Left colon (tissue), 2 donors: ENCODE data around the gene CFAP46. TPM values are rescaled to one million over a fixed set of nuclear protein-coding genes. Genes with fewer than 3 reads are reported as not detected.
"Not testable (repeated sequence)": the region's sequence is repeated elsewhere in the genome, so short reads cannot be mapped to it uniquely, and the experiment has no call there.

ENCODE experiments used
- ATAC-seq: fragments of 200-7000 bp; cut with Tn5 transposase; one replicate; pipeline ENCODE4 v1.9.1; 2020; ENCODE audit warnings: mild to moderate bottlenecking, moderate library complexity
- DNase-seq, 2 donors: peaks; one replicate each; pipeline ENCODE4 v3.0.0-alpha.2; 2020
- intact Hi-C, 2 donors: fragments of 100-400 bp; cut with DNase I in 1 of 2; cut with micrococcal nuclease in 1 of 2; formaldehyde crosslinking; loops; one replicate each; pipeline versions ENCODE4 v1.11.2 to v1.14.0; 2022; cut with DNase I, micrococcal nuclease
- total RNA-seq, 2 donors: library from RNA; stranded (reverse); fragmentation: NEBNext Ultra II Directional; extraction: Animal tissue kit (Norgen Biotek cat#: 25700); gene quantifications; one replicate each; pipeline ENCODE4 v1.2.1, GENCODE V29; 2021
- donor health status: DM: no; HTN: no; CAD: no.
- donor health status: DM: yes; HTN: yes; CAD: no.

The CFAP46 gene
- total RNA-seq, 2 donors from 2014 or later = 0.37 TPM; not detected in 1

- intact Hi-C loops = no loop called here
- ATAC-seq (no peak), DNase-seq (peak in 1 of 2 donors; percentile 10)
Measured at GRCh38 chr10:132897516-132898381, 44.6 kb downstream of the CFAP46 start.

DNA sequence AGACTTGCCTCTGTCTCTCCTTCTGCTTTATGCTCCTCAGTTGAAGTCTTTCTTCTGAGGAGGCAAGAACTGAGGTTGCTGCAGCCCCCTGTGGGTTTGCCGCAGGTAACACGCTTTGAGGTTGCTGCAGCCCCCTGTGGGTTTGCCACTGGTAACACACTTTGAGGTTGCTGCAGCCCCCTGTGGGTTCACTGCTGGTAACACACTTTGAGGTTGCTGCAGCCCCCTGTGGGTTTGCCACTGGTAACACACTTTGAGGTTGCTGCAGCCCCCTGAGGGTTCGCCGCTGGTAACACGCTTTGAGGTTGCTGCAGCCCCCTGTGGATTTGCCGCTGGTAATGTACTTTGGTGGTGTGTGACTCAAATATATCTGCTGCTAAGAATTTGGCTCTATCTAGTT lies 48.6 kb downstream of the CFAP46 start:
- intact Hi-C loops, ATAC-seq: not testable (repeated sequence)
- peak in 1 of 2 donors; percentile 10 for DNase-seq

- DNase-seq (peak in 1 of 2 donors; percentile 19), ATAC-seq (no peak)
- intact Hi-C loops = no loop called here
Measured at GRCh38 chr10:132893090-132893489, 49.3 kb downstream of the CFAP46 start.

DNA sequence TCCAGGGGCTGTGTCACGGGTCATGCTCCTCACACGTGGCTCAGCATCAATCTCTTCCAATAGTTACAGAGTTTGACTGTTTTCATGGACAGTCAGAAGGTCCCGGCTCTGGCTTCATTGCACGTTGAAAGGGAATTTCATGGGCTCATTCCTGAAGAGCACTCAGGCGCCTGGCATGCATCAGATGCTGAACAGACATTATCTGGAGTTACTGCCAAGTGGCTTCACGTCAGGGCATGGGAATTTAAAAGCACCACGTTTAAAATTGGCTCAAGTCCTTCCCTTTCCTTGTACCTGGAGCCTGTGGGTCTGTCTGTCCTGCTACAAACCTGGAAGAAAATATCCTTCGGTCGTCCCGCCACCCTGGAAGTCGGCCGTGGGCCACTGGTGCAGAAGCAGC lies 50.4 kb downstream of the CFAP46 start:
- DNase-seq = peak in 1 of 2 donors; percentile 26
- no peak for ATAC-seq

DNA sequence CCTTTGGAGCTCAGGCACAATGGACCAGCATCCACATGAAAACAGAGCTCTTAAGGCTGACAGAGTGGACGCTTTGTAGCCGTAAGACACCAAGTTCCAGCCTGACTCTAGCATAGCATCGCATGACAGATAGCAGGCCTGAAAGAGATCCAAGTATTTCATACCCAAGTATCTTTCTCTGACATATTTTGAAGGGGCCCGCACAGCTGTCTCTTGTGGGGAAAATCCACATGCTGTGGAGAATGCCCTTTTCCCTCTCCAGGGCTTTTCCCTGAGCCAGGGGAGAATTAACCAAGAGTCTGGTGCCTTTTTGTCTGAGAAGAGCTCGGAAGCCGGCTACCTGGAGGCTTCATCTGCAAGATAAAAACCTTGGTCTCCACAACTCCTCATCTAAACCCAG lies 51.0 kb downstream of the CFAP46 start:
- ATAC-seq (no peak), DNase-seq (peak in 1 of 2 donors; percentile 10)
- intact Hi-C loops = no loop called here

More for the DNA sequence above, 50.4 kb downstream of the CFAP46 start:
- intact Hi-C loops = no loop called here

DNA sequence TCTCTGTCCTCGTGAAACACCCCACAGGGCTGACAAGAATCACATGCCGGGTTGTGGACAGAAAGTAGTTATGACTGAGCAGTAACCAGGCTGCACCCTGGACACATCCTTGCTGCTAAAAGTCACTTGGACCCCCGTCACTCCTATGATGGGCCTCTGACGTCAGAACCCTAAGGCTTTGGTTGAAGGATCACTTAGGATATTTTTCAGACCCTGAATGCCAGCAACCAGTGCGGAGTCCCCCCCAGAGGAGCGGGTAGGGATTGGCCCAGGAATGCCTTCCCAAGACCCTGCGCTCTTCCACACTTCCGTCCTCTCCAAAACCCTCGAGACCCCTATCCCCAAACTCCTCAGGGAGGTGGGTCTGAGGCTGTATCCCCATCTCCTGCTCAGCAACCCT lies 52.1 kb downstream of the CFAP46 start:
- intact Hi-C loops = no loop called here
- ATAC-seq (no peak), DNase-seq (no peak)

- ATAC-seq (no peak), DNase-seq (peak in 1 of 2 donors; percentile 3)
- intact Hi-C loops = no loop called here
Measured at GRCh38 chr10:132889556-132889955, 52.8 kb downstream of the CFAP46 start.

- intact Hi-C loops = no loop called here
- peak in 1 of 2 donors; percentile 17 for DNase-seq
- no peak for ATAC-seq
Measured at GRCh38 chr10:132888898-132889490, 53.4 kb downstream of the CFAP46 start.

GRCh38 chr10:132888446-132888845 lies 53.9 kb downstream of the CFAP46 start:
- intact Hi-C loops, DNase-seq, ATAC-seq: not testable (repeated sequence)

- ATAC-seq (peak; percentile 34), DNase-seq (peak in 1 of 2 donors; percentile 18)
- intact Hi-C loops = no loop called here
Measured at GRCh38 chr10:132886211-132887099, 55.9 kb downstream of the CFAP46 start.

DNA sequence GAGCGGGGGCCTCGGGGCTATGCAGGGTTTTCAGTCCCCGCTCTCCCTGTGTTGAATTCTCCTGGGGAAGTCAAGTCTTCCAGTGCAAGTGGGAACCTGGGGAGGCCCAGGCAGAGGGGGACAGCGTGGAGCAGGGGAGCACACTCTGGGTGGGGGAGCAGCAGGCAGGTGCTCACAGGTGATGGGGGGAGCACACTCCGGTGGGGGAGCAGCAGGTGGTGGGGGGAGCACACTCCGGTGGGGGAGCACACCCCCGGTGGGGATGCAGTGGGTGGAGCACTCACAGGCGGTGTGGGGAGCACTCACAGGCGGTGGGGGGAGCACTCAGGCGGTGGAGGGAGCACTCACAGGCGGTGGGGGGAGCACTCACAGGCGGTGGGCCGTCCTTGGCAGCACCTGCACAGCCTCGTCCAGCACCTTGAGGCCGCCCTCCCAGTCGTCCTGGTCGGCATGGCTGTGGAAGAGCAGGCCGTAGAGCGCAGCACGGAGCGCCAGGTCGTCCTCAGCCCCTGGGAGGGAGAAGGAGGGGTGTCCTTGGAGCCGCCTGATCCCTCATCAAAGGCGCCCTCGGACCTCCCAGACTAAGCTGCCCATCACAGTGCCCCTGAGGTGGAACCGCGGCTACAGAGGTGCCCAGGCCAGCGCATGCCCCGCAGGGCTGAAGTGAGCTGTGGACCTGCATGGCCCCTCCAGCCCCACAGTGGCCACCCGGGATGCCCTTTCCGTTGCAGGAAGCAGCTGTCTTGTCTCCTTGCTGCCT lies 56.7 kb downstream of the CFAP46 start:
- peak in 1 of 2 donors; percentile 20 for DNase-seq
- ATAC-seq = no peak
- intact Hi-C loops = no loop called here

GRCh38 chr10:132884691-132885271 lies 57.6 kb downstream of the CFAP46 start:
- DNase-seq (peak in 1 of 2 donors; percentile 9), ATAC-seq (no peak)
- intact Hi-C loops = no loop called here

- intact Hi-C loops = no loop called here
- ATAC-seq (no peak), DNase-seq (peak in 1 of 2 donors; percentile 14)
Measured at GRCh38 chr10:132884041-132884440, 58.3 kb downstream of the CFAP46 start.

- DNase-seq (peak in 1 of 2 donors; percentile 11), ATAC-seq (no peak)
- intact Hi-C loops = no loop called here
Measured at GRCh38 chr10:132883391-132883881, 58.9 kb downstream of the CFAP46 start.

- ATAC-seq = no peak
- intact Hi-C loops = no loop called here
- peak in 1 of 2 donors; percentile 13 for DNase-seq
Measured at GRCh38 chr10:132882069-132882951, 60.1 kb downstream of the CFAP46 start.

- DNase-seq = peak in 1 of 2 donors; percentile 11
Measured at GRCh38 chr10:132881186-132881920, 61.0 kb downstream of the CFAP46 start.

More at GRCh38 chr10:132881186-132881920, 61.0 kb downstream of the CFAP46 start:
- intact Hi-C loops = no loop called here
- no peak for ATAC-seq
